PC-3 (cell line): Measurements from ENCODE around the gene NOL4L.

Experiments used
- CTCF ChIP-seq: fragments of 300-600 bp; sonication (generic); conservative IDR thresholded peaks from 2 replicates; pipeline ENCODE4 v1.5.1; 2017; ENCODE audit warnings: antibody characterized with exemption, low read depth, mild to moderate bottlenecking, low read length
- EZH2 ChIP-seq: fragments of 300-600 bp; sonication (generic); IDR thresholded peaks from one replicate; pipeline ENCODE4 v1.6.1; 2017; ENCODE audit warnings: antibody characterized with exemption, mild to moderate bottlenecking, low read length; ENCODE audit not compliant: unreplicated experiment
- EZH2phosphoT487 ChIP-seq: fragments of 300-600 bp; sonication (generic); IDR thresholded peaks from 2 replicates; pipeline ENCODE4 v1.6.1; 2018; ENCODE audit warnings: mild to moderate bottlenecking, antibody characterized with exemption, low read length, borderline replicate concordance

- no peak for TF ChIP-seq CTCF
- TF ChIP-seq EZH2, result no peak
- no peak for TF ChIP-seq EZH2phosphoT487
Measured at GRCh38 chr20:32468860-32469259, 116.3 kb downstream of the NOL4L start.
